ENCODE data around the gene TM2D3.

Gene TM2D3

GRCh38 chr15:101620671-101621070, 31.5 kb downstream of the TM2D3 start:
- DNase-seq = no peak

DNA sequence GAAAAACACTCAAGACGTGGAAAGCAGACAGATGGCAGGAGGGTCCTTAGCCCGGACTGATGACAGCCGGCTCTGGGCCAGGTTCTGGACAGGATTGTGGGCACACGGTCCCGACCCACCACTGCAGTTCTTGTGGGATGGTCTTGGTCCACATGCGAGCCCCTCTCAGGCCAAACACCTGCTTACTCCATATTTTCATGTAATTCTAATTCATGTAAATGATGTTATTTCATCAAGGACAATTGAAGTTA, 32.6 kb downstream of the TM2D3 start:
- no peak for DNase-seq

- DNase-seq = no peak
These were observed 33.1 kb downstream of the TM2D3 start for GRCh38 chr15:101618851-101619614.

- no peak for DNase-seq
These were observed 34.1 kb downstream of the TM2D3 start for GRCh38 chr15:101618076-101618475.

DNA sequence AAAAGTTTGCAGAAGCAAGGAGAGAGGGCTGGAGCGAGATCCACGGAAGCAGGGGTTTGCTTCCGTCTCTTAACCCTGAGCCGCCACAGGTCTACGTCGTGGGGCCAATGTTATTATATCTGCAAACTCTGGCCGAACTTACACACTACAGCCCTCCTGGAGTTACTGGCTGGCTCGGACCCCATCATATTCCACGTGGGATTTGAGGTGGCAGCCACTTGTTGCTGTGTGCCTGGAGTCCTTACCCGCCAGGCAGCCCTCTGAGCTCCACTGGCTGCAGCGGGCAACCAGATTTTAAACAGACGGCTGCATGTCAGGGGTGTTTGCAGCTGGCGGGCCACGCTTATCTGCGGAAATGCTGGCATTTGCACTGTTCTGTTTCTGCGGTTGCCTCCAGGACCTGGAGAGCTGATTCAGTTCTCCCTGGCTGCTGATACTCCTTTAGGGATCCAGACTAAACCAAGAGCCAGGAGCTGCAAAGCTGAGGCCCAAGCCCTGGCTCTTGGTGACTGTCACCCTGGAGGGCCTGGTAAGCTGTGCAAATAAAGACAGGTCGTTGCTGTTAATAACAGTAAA, 34.7 kb downstream of the TM2D3 start:
- DNase-seq = no peak

GRCh38 chr15:101615986-101616848, 36.0 kb downstream of the TM2D3 start:
- peak; percentile 4 for DNase-seq

GRCh38 chr15:101615414-101615985, 36.7 kb downstream of the TM2D3 start:
- DNase-seq = no peak

- no peak for DNase-seq
These were observed 37.4 kb downstream of the TM2D3 start for GRCh38 chr15:101614761-101615160.

DNA sequence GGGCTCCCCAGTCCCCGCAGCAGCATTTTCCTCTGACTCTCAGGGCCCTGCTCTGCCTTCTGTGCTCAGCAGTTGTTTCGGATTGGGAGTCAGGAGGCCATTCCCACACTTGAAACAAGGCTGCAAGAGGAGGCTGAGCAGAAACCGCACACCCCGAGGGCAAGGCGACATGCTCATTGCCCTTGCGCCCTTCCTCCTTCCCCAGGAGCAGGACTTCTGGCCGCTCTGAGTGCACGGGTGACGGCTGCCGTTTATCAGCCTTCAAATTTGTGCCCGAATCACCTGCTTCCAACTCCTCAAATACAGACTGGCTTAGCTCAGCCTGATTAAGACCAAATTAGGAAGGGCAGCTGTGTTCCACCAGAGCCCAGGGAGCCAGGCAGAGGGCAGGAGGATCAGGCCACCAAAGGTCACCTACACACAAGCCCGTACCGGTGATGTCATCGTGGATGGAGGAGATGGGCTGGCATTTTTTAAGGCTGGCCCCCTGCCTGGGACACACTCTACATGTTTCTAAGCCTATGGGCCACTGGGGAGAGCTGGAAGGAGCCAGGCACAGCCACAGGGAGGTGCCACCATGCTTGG, 38.1 kb downstream of the TM2D3 start:
- DNase-seq = no peak

- peak; percentile 47 for DNase-seq
These were observed 38.8 kb downstream of the TM2D3 start for GRCh38 chr15:101613130-101614000.

DNA sequence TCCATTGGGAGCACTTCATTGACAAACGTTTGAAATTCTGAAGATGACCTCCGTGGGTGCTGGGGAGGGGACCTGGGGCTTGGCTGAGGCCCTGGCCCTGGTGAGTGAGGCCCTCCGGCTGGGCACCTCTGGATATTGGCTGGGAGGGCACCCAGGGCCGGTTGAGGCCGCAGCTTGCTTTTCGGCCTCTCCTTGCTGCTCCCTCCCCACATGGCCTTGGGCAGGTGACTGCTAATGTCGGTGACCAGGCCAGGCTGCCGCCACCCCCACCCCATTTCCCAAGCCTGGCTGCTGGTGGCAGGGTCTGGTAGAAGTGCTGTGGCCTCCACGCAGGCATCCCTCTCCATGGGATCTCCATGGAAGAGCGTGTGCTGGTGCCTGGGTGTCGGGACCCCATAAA, 39.5 kb downstream of the TM2D3 start:
- DNase-seq = no peak

DNA sequence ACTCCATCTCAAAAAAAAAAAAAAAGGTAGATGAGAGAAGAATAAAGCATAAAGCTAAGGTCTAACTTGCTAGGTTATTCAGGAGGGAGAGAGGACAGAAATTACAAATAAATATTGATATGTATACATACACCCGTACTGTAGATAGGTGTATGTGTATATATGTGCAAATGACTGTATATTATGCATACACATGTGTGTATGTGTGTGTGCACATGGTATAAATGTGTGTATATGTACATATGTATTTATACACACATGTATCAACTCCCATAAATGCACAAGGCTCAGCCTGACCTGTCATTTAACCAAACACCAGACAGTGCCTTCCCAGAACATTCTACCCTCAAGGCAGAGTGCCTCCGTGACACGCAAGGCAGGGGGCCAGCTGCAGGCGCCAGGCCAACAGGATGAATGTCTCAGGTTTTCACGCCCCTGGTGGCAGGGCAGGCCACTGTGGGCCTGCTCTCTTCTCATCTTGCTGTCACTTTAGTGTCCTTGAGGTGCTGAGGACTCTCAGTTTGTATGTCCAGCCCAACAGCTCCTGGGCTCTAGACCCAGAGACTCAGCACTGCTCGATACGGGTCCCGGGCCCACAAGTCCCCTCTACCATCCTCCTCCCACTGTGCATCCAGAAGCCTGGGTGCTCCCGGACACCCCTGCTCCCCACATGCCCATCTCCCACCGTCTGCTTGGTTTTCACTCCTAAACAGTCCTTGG, 40.4 kb downstream of the TM2D3 start:
- DNase-seq = no peak

DNA sequence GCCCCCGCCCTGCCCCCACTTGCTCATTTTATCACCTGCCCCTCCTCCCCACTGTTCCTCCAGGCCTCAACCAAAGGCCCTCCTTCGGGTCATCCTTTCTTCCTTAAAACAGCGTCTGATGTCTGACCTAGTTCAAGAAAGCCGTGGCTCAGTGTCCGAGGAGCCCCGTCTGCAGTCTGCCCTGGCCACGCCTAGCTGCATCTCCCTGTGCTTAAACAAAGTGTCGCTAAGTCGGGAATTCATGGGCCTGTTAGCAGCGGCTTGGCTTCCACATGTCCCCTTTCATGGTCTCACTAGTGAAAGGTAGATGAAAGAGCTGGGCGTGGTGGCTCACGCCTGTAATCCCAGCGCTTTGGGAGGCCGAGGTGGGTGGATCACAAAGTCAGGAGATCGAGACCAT, 41.2 kb downstream of the TM2D3 start:
- no peak for DNase-seq

- no peak for DNase-seq
These were observed 41.6 kb downstream of the TM2D3 start for GRCh38 chr15:101610611-101611000.

GRCh38 chr15:101609742-101610610, 42.2 kb downstream of the TM2D3 start:
- DNase-seq = no peak

DNA sequence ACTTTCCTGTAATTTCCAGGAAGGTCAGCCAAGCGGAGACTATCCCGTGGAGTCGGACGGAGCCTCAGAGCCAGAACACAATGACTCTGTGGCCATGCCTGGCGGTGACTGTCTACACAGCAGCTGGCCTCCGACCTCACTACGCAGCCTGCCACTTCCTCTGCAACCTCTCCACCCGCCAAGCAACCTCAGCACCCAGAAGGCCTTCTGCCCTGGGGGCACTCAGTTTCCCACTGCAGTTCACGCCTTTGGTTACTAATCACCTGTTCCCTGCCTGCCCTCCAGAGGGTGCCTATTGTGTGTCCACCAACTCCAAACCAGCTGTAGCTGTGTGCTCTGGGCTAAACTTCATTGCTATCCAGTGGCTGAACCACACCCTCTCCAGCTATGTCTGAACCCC, 44.0 kb downstream of the TM2D3 start:
- no peak for DNase-seq

- no peak for DNase-seq
These were observed 45.1 kb downstream of the TM2D3 start for GRCh38 chr15:101607108-101607507.

DNA sequence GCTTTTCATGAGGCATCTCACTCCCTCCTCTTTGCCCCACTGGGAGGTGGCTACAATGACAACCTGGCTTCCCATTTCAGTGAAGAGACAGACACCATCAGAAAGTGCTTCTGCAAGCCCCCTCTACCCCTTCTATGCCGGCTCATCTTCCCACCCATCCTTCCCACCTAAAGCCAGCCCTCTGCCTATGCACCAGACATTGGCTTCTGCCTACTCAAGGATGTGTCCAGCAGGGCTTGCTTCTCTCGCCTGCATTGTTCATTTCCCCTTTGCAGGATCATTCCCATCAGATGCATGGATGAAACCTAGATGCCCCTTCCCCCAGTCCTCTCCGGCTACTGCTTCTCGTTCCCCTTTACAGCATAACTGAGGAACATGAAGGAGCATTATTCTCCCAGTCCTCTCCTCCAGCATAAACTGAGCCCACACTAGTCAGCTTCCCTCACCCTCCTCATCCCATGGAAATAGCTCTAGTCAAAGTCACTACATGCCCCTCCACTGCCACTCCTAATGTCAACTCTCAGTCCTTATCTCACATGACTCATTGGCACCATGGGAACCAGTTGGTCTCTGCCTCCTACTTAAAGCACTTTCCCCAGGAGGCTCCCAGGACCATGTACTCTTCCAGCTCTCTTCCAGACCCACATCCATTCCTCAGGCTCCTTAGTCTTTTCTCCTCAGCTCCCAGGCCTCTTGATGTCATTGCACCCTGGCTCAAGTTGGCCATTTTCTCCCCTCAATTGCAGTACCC, 47.9 kb downstream of the TM2D3 start:
- no peak for DNase-seq

DNA sequence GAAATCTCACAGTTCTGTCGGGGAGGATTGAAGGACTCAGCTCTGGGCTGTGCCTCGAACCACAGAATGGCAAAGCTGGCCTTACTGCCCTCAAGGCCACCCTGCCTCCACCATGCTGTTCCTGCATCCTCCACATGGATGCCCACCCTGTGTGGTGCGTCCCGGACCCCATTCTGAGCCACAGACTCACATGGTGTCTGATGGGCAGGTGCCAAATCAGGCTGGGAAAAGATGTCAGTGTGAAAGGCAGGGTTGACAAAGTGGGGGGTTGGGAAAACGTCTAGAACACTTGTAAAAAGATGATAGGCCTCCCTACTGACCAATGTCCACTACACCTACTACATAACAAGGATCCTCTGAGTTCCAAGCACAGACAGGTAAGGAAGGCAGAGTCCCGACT, 49.4 kb downstream of the TM2D3 start:
- no peak for DNase-seq

DNA sequence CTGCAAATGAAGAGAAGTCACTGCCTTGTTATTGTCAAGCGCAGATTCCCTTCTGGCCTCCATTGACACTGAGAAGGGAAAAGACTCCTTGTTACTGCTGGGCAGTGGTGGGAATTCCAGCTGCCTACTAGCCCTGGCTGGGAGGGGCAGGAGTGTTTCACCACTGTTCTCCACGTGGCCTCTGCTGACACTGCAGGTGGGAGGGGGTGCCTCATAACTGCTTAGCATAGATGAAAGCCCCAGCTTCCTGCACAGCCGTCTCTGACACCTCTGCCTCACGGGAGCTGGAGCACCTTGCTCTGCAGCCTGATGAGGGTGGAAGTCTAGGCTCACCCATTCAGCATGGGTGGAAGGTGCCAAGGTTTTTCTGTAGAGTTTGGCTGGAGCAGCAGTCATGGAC, 52.1 kb downstream of the TM2D3 start:
- DNase-seq = no peak
